Small intestine (tissue), 16 donors: ENCODE results near the gene MSANTD3. TPM values are rescaled to one million over a fixed set of nuclear protein-coding genes. Genes with fewer than 3 reads are reported as not detected.
"Not testable (repeated sequence)": the region's sequence is repeated elsewhere in the genome, so short reads cannot be mapped to it uniquely, and the experiment has no call there.

Experiments used
- DNase-seq, 2 donors: peaks; one replicate each; pipeline versions ENCODE4 v3.0.0 to v3.0.0-alpha.2; 2013
- FAIRE-seq: peaks from 2 replicates; lab custom pipeline; 2012; peaks lifted over from hg19 to GRCh38; lab: Jason Lieb, UNC
- H3K27ac ChIP-seq, 3 donors: one replicate each; pipeline ENCODE4 v1.5.1; 2013; ENCODE audit warnings: low read length in 2 of 3, mild to moderate bottlenecking in 2 of 3, control low read depth in 1 of 3, inconsistent platforms in 1 of 3, low read depth in 1 of 3, moderate library complexity in 1 of 3
- H3K27me3 ChIP-seq, 3 donors: one replicate each; pipeline ENCODE4 v1.6.1; 2013; ENCODE audit warnings: low read length in 3 of 3, inconsistent platforms in 1 of 3; ENCODE audit not compliant: control insufficient read depth in 3 of 3, insufficient read depth in 3 of 3
- H3K36me3 ChIP-seq, 3 donors: one replicate each; pipeline ENCODE4 v1.6.1; 2013; ENCODE audit warnings: low read length in 3 of 3, inconsistent platforms in 1 of 3, low read depth in 1 of 3, mild to moderate bottlenecking in 1 of 3, moderate library complexity in 1 of 3; ENCODE audit not compliant: control insufficient read depth in 3 of 3, insufficient read depth in 2 of 3
- H3K4me1 ChIP-seq, 3 donors: one replicate each; pipeline ENCODE4 v1.6.1; 2013; ENCODE audit warnings: low read length in 2 of 3, inconsistent platforms in 1 of 3, low read depth in 1 of 3, mild to moderate bottlenecking in 1 of 3, moderate library complexity in 1 of 3; ENCODE audit not compliant: control insufficient read depth in 3 of 3, insufficient read depth in 2 of 3
- H3K4me3 ChIP-seq, 3 donors: one replicate each; pipeline ENCODE4 v1.5.1; 2013; ENCODE audit warnings: low read length in 3 of 3, control low read depth in 1 of 3, inconsistent platforms in 1 of 3, low read depth in 1 of 3, mild to moderate bottlenecking in 1 of 3, moderate library complexity in 1 of 3
- H3K9me3 ChIP-seq, 2 donors: one replicate each; pipeline ENCODE4 v1.6.1; 2013; ENCODE audit warnings: low read depth in 1 of 2, low read length in 1 of 2; ENCODE audit not compliant: control insufficient read depth in 2 of 2, insufficient read depth in 1 of 2
- WGBS, 3 donors: extraction: QIAGEN DNeasy Blood & Tissue Kit; methylation state at CpG; one replicate each; pipeline ENCODE4 v1.1.7; 2013; 5-methylcytosine and 5-hydroxymethylcytosine counted together
- long read RNA-seq, 10 donors: transcript quantifications; one replicate each; lab custom pipeline, GENCODE V29; 2026
- polyA plus RNA-seq, 4 donors: library from polyadenylated mRNA; stranded (reverse) in 3 of 4; unstranded in 1 of 4; fragments of 200-250 nt in 3 of 4; fragments of 120-200 nt in 1 of 4; gene quantifications; one replicate each; pipeline versions ENCODE4 v1.2.1 to v1.2.3, GENCODE V29; 2013
- donor health status: healthy with polysubstance abuse.
- donor health status: control.
- donor health status: control.
- donor health status: Bipolar disorder and iron deficiency.
- donor health status: healthy.

Gene MSANTD3, protein sequence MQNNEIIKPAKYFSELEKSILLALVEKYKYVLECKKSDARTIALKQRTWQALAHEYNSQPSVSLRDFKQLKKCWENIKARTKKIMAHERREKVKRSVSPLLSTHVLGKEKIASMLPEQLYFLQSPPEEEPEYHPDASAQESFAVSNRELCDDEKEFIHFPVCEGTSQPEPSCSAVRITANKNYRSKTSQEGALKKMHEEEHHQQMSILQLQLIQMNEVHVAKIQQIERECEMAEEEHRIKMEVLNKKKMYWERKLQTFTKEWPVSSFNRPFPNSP
- polyA plus RNA-seq = 10 to 100 TPM in 2 of 4 donors, 1 to 10 TPM in 2; 6.5 to 11.3 (median 8.7) TPM
- long read RNA-seq, donor 1, transcript MSANTD3-203 (3 exons, 1,362 nt) = major isoform, 9 of 19 reads
- long read RNA-seq, donor 1, partial matches to known transcripts = 7 of 19 reads
- long read RNA-seq, donor 1, other reads (novel, unspliced or antisense) = 0 of 19 reads
- long read RNA-seq, donor 2, partial matches to known transcripts = 0 of 3 reads
- long read RNA-seq, donor 2, other reads (novel, unspliced or antisense) = 0 of 3 reads
- long read RNA-seq, donor 3, partial matches to known transcripts = 0 of 5 reads
- long read RNA-seq, donor 3, other reads (novel, unspliced or antisense) = 0 of 5 reads
- long read RNA-seq, donor 4 = 0 reads
- long read RNA-seq, donor 5 = 0 reads
- long read RNA-seq, donor 6, transcript MSANTD3-203 (3 exons, 1,362 nt) = major isoform, 7 of 7 reads
- long read RNA-seq, donor 6, partial matches to known transcripts = 0 of 7 reads
- long read RNA-seq, donor 6, other reads (novel, unspliced or antisense) = 0 of 7 reads
- long read RNA-seq, donor 7, transcript MSANTD3-203 (3 exons, 1,362 nt) = major isoform, 12 of 45 reads
- long read RNA-seq, donor 7, partial matches to known transcripts = 30 of 45 reads
- long read RNA-seq, donor 7, other reads (novel, unspliced or antisense) = 0 of 45 reads
- long read RNA-seq, donor 8, partial matches to known transcripts = 0 of 1 reads
- long read RNA-seq, donor 8, other reads (novel, unspliced or antisense) = 0 of 1 reads
- long read RNA-seq, donor 9 = 0 reads
- long read RNA-seq, donor 10, transcript MSANTD3-203 (3 exons, 1,362 nt) = major isoform, 7 of 20 reads
- long read RNA-seq, donor 10, partial matches to known transcripts = 10 of 20 reads
- long read RNA-seq, donor 10, other reads (novel, unspliced or antisense) = 0 of 20 reads

DNA sequence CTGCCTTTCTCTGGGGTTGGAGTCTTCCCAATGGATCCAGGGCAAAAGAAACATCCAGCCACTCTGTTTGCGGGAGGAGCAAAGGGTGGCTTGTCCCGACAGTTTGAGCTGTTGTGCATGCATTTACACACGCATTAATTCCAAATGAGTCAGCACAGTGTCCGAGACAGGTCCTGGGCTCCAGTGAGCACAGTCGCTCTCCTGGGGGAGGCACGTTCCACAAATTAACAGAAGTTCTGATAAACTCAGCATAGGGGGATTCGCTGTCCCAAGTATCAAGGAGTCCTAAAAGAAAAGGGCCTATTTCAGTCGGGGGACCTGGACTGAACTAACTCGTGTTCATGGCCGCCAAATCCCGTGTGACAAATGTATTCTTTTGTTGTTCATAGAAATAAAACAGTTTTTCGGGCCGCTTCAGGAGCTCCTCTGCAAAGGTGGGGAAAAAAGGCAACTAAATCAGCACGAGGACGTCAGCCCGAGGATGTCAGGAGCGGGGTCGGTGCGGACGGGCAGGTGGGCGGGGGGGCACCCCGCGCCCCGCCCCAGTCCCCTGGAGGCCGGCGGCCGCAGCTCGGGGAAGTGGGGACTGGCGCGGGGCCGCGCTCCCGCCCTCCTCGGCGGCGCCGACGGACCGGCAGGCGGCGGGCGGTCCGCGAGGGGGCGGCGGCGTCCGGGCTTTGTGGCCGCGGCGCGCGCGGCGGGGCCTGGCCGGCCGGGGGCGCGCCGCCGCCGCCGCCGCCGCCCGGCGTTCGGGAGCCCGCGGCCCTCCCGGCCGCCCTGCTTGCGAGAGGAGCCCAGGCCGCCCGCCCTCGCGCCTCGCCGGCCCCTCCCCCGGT lies at the start of gene MSANTD3:
MSANTD3 (plus strand) TSS at position 614 of the 836 bp plus-strand sequence. CDS start 14,796 bp downstream, outside the sequence.
- FAIRE-seq = no peak
- Histone ChIP-seq H3K4me3 (peak within 1 kb of the TSS; percentile 74 to 87 (median 77)), H3K4me1 (peaks cover 0 to 8% (median 2%) of the 10 kb centered on the region in 3 donors), H3K27ac (peak within 1 kb of the TSS; percentile 65 to 87 (median 84)), H3K36me3 (no peaks in the 10 kb centered on the region), H3K9me3 (no peaks in the 10 kb centered on the region), H3K27me3 (no peaks in the 10 kb centered on the region)
- WGBS, 3 donors = 1 to 2% (median 1%) methylated on average over 35 to 80 of the region's 80 CpGs
- peak; percentile 62 to 82 for DNase-seq

DNA sequence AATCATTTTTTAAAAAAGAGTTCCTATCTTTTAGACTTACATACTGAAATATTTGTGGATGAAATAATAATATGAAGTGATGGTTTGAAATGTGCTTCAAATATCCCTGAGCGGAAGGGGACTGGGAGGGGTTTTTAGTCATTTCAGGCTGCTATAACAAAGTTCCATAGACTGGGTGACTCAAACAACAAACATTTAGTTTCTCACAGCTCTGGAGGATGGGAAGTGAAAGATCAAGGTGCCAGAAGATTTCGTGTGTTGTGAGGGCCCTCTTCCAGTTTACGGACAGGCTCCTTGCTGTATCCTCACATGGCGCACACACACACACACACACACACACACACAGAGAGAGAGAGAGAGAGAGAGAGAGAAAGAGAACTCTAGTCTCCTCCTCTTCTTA lies 47.1 kb upstream of the MSANTD3 start:
- H3K27me3 ChIP-seq = no peaks in the 10 kb centered on the region
- H3K9me3 ChIP-seq = peaks cover 0 to 9% of the 10 kb centered on the region in 2 donors
- H3K4me1 ChIP-seq = no peaks in the 10 kb centered on the region
- WGBS, 3 donors = 81 to 94% (median 90%) methylated on average over 4 of the region's 4 CpGs
- FAIRE-seq (no peak), DNase-seq (no peak)
- H3K4me3 ChIP-seq = no peak overlapping the region
- no peak overlapping the region for H3K27ac ChIP-seq
- H3K36me3 ChIP-seq = no peaks in the 10 kb centered on the region

- WGBS, 3 donors = 95 to 99% (median 95%) methylated on average over 20 to 21 of the region's 21 CpGs
- H3K9me3 ChIP-seq, H3K4me3 ChIP-seq, FAIRE-seq, DNase-seq, H3K36me3 ChIP-seq, H3K4me1 ChIP-seq, H3K27ac ChIP-seq, H3K27me3 ChIP-seq: not testable (repeated sequence)
These were observed 34.0 kb upstream of the MSANTD3 start for GRCh38 chr9:100392989-100393388.

DNA sequence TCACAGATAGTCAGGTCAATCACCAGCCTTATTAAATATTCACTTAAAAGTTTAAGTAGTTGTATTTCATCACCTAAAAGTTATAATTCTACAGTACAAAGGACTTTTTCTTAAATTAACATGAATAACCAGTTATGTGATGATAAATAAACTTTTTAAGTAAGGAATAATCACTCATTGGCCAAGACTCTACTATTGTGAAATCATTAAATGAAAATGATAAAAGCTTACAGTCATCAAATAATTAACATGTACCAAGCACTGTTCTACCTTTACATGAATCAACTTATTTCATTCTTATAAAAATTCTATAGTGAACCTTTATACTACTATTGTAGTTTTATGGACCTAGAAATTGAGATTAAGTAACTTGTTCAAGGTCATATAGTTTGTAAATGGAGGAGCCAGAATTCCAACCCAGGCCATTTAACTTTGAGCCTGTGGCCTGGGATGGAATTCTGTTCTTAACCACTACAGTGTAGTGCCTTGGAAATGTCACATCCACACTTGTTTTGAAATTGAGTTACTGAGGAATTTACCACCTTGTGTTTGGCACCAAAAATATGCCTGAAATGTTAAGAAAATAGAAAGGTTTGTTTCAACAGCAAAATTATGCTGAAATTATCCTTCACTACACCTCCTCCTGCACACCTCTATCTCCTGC lies 32.8 kb upstream of the MSANTD3 start:
- Histone ChIP-seq H3K4me1 (no peaks in the 10 kb centered on the region), H3K27ac (no peak overlapping the region), H3K9me3 (peaks cover 0 to 6% of the 10 kb centered on the region in 2 donors), H3K27me3 (no peaks in the 10 kb centered on the region), H3K36me3 (no peaks in the 10 kb centered on the region), H3K4me3 (no peak overlapping the region)
- DNase-seq (no peak), FAIRE-seq (no peak)

DNA sequence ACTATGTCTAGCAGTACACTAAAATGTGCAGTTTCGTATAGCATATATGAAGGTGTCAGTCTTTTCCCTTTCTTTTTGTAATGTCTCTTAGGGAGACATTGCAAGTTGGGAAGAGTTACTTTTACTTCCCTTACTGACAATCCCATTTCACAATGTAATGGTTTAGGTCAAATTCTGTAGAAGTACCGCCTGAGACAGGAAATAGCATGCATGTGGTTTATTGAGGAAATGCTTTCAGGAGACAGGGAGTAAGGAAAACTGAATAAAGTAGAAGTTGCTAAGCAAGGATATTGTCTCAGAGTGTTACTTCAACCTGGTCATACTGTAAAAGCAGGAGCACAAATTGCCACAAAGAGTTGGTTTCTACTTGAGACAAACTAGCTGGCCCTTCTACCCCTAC lies 32.1 kb upstream of the MSANTD3 start:
- no peaks in the 10 kb centered on the region for H3K36me3 ChIP-seq
- no peak for DNase-seq
- H3K4me3 ChIP-seq = no peak overlapping the region
- H3K27me3 ChIP-seq = no peaks in the 10 kb centered on the region
- 82 to 95% (median 86%) methylated on average over 2 of the region's 2 CpGs for WGBS, 3 donors
- FAIRE-seq = no peak
- no peak overlapping the region for H3K27ac ChIP-seq
- H3K9me3 ChIP-seq = peaks cover 0 to 6% of the 10 kb centered on the region in 2 donors
- H3K4me1 ChIP-seq = no peaks in the 10 kb centered on the region

DNA sequence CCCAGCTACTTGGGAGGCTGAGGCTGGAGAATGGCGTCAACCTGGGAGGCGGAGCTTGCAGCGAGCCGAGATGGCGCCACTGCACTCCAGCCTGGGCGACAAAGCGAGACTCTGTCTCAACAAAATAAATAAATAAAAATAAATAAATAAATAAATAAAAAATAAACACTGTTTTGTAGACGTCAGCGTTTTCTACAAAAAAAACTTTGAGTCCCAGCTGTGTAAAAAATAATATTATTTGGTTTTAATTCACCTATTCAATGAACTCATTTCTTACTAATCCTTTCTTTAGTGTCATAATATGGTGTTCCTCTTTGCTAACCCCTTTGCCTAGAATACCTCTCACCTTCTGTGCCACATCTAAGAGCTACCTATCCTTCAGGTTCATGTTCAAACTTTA lies 30.2 kb upstream of the MSANTD3 start:
- Histone ChIP-seq H3K36me3 (no peaks in the 10 kb centered on the region), H3K4me1 (no peaks in the 10 kb centered on the region), H3K4me3 (no peak overlapping the region), H3K27me3 (no peaks in the 10 kb centered on the region), H3K9me3 (peaks cover 0 to 2% of the 10 kb centered on the region in 2 donors), H3K27ac (no peak overlapping the region)
- FAIRE-seq (no peak), DNase-seq (no peak)
- 95 to 99% (median 96%) methylated on average over 9 of the region's 9 CpGs for WGBS, 3 donors

DNA sequence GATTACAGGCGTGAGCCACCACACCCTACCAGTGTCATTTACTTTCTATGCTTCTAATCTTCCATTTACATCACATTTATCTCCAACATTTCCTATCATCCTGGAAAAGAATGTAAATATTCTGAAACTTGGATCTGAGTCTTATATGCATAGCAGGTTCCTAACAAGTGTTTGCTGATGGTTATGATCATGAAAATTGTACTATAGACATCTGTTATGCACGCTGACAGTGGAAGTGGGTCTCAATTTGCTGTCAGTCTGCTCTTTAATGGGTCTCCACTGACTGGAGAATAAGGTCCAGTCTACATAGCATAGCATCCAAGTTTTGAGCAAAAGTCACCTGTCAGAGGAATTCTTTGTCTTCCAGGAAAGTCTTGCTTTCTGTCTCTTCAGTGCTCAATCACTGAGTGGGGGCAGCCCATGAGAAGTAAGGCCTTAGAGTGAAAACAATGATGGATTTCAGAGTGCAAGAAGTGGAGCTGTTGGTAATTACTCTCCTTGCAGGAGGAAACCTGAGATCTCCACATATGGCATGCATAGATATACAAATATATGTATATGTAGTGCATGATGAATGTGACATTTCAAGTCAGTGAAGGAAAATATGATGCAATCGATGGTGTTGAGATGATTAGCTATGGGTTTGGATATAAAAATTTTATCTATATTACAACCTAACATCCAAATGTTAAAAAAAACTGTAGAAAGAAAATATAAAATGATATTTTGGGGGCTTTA lies 29.2 kb upstream of the MSANTD3 start:
- H3K27ac ChIP-seq = no peak overlapping the region
- FAIRE-seq (no peak), DNase-seq (no peak)
- H3K9me3 ChIP-seq = no peaks in the 10 kb centered on the region
- H3K4me3 ChIP-seq = no peak overlapping the region
- no peaks in the 10 kb centered on the region for H3K4me1 ChIP-seq
- 67 to 80% (median 78%) methylated on average over 3 of the region's 3 CpGs for WGBS, 3 donors
- no peaks in the 10 kb centered on the region for H3K27me3 ChIP-seq
- H3K36me3 ChIP-seq = no peaks in the 10 kb centered on the region
